ENCODE results near the gene TNN.
"Not testable (repeated sequence)": the region's sequence is repeated elsewhere in the genome, so short reads cannot be mapped to it uniquely, and the experiment has no call there.

TNN gene, protein sequence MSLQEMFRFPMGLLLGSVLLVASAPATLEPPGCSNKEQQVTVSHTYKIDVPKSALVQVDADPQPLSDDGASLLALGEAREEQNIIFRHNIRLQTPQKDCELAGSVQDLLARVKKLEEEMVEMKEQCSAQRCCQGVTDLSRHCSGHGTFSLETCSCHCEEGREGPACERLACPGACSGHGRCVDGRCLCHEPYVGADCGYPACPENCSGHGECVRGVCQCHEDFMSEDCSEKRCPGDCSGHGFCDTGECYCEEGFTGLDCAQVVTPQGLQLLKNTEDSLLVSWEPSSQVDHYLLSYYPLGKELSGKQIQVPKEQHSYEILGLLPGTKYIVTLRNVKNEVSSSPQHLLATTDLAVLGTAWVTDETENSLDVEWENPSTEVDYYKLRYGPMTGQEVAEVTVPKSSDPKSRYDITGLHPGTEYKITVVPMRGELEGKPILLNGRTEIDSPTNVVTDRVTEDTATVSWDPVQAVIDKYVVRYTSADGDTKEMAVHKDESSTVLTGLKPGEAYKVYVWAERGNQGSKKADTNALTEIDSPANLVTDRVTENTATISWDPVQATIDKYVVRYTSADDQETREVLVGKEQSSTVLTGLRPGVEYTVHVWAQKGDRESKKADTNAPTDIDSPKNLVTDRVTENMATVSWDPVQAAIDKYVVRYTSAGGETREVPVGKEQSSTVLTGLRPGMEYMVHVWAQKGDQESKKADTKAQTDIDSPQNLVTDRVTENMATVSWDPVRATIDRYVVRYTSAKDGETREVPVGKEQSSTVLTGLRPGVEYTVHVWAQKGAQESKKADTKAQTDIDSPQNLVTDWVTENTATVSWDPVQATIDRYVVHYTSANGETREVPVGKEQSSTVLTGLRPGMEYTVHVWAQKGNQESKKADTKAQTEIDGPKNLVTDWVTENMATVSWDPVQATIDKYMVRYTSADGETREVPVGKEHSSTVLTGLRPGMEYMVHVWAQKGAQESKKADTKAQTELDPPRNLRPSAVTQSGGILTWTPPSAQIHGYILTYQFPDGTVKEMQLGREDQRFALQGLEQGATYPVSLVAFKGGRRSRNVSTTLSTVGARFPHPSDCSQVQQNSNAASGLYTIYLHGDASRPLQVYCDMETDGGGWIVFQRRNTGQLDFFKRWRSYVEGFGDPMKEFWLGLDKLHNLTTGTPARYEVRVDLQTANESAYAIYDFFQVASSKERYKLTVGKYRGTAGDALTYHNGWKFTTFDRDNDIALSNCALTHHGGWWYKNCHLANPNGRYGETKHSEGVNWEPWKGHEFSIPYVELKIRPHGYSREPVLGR (N-terminal part only)

DNA sequence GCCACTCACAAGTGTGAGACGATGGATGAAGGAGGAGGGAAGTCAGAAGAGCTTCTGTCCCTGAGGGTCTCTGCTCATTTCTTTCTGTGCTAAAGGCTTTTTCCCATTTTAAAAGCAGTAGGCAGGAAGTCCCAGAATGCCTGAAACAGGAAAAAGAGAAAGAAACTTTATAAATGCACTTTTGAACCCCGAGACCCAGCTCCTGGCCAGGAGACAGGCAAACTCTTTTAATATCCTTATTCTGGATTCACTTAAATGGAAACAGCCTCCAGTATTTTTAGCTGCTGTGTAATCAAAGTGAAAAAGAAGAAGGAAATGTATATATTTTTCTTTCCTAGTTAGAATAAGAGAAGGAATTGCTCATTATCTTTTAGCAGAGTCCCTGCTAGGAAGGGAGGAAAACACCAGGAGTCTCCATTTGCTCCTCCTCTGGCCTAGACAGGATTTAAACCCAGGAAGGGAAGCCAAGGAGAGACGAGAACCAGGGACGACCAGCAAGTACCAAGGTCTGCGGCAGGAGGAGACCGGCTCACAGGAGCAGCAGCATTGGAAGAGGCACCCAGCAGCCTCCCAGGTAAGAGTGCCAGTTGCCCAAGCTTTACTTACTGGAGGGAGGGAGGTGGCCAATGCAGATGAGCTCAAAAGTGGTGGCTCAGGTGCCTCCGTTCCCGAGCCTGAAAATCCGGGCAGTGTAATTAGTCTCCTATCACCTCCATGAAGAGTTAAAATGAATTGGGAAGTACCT, at the start of gene TNN:
TNN (plus strand) TSS at position 472 of the 745 bp plus-strand sequence. CDS start 9,586 bp downstream, outside the sequence.
- ATAC-seq (replicated peaks; ENCODE audit: extremely low read depth, poor library complexity, severe bottlenecking) (no peak), DNase-seq (ENCODE audit: low spot score in 2 of 2) (no peak)
- Mint-ChIP-seq H3K9me3 (no peaks in the 10 kb centered on the region), H3K4me3 (no peak within 1 kb of the TSS), H3K27ac (ENCODE audit: low read depth) (no peak within 1 kb of the TSS), H3K36me3 (ENCODE audit: insufficient read depth) (no peaks in the 10 kb centered on the region), H3K27me3 (peaks cover 70% of the 10 kb centered on the region), H3K4me1 (peaks cover 5% of the 10 kb centered on the region)

DNA sequence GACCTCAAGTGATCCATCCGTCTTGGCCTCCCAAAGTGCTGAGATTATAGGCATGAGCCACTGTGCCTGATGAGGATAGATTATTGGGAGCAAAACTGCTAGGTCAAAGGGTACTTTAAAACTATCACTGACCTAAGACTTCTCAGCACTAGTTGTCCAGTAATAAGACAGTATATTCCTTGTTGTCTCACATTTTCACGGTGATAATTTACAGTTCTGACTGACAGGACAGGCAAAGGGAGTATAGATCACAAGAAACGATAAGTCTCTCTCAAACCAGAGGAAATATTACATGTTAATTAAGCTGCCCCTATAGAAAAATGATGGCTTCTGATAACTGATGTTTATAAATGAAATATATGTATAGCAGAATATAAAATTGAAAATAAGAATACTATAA, 48.1 kb upstream of the TNN start:
- no peak for DNase-seq (ENCODE audit: low spot score in 2 of 2)
- no peak overlapping the region for H3K27ac Mint-ChIP-seq (ENCODE audit: low read depth)
- no peak for ATAC-seq (replicated peaks; ENCODE audit: extremely low read depth, poor library complexity, severe bottlenecking)
- peaks cover 34% of the 10 kb centered on the region for H3K4me1 Mint-ChIP-seq
- H3K36me3 Mint-ChIP-seq (ENCODE audit: insufficient read depth): peaks cover 47% of the 10 kb centered on the region
- H3K4me3 Mint-ChIP-seq: no peak overlapping the region
- no peaks in the 10 kb centered on the region for H3K9me3 Mint-ChIP-seq
- H3K27me3 Mint-ChIP-seq: no peaks in the 10 kb centered on the region

DNA sequence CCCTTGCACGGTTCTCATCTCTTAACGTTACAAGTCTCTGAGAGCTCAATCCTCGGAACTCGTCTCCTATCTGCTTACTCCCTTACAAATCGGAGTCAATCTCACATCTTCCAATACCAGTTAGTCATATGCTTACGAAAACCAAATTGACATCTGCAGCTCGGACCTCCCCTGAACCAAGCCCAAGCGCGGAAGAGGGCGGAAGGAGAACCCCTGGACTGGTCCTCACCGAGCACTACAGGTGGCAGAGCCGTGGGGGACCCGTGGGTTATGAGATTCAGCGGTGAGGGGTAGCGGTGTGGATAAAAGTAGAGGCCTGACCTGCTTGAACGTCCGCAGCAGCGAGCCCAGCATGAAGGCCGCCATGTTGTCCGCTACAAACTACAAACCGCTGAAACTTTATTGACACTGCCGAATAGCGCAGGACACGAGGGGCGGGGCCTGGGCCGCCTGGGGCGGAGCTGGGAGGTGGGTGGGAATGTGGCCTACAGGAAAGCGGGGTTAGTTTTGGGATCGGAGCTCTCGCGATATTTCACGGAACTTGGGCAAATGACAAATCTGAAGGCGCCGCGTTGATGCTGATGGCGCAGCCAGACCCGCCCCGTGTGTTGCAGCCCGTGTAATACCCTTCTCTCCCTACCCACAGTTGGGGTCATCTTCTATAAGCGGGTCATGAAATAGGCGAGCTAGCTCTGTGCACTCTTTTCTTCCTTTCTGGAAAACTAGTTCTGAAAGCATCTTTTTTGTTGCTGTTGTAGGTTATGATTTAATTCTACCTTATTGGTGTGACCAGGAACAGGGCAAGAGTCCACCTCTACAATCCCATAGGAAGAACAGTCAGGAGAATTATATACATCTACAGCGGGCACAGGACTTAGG, 44.4 kb upstream of the TNN start, which contains the start of gene MRPS14:
MRPS14 (minus strand) TSS at position 383 of the 879 bp plus-strand sequence; CDS start at position 366, 17 bp downstream.
- peak within 1 kb of the TSS; percentile 90 for H3K27ac Mint-ChIP-seq (ENCODE audit: low read depth)
- no peaks in the 10 kb centered on the region for H3K27me3 Mint-ChIP-seq
- H3K4me3 Mint-ChIP-seq: peak within 1 kb of the TSS; percentile 84
- DNase-seq (ENCODE audit: low spot score in 2 of 2) (peak; percentile 96 to 97), ATAC-seq (replicated peaks; ENCODE audit: extremely low read depth, poor library complexity, severe bottlenecking) (peak; percentile 90)
- peaks cover 22% of the 10 kb centered on the region for H3K36me3 Mint-ChIP-seq (ENCODE audit: insufficient read depth)
- peaks cover 24% of the 10 kb centered on the region for H3K4me1 Mint-ChIP-seq
- no peaks in the 10 kb centered on the region for H3K9me3 Mint-ChIP-seq

DNA sequence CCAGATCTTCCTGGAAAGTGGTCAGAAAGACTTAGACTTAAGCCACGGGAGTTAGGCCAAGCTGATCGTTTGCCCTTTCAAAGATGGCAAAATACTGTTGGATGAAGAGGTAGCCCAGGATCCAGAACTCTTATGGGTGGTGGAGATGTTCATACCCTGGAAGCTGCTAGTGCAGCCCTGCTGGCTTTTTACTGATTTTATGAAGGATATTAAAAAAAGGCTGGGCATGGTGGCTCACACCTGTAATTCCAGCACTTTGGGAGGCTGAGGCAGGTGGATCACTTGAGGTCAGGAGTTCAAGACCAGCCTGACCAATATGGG, 43.8 kb upstream of the TNN start:
- peaks cover 20% of the 10 kb centered on the region for H3K36me3 Mint-ChIP-seq (ENCODE audit: insufficient read depth)
- not testable (repeated sequence) for DNase-seq (ENCODE audit: low spot score in 2 of 2); ATAC-seq (replicated peaks; ENCODE audit: extremely low read depth, poor library complexity, severe bottlenecking); H3K9me3 Mint-ChIP-seq; H3K27me3 Mint-ChIP-seq
- peaks cover 24% of the 10 kb centered on the region for H3K4me1 Mint-ChIP-seq
- peak overlapping the region; percentile 90 for H3K27ac Mint-ChIP-seq (ENCODE audit: low read depth)
- peak overlapping the region; percentile 84 for H3K4me3 Mint-ChIP-seq

DNA sequence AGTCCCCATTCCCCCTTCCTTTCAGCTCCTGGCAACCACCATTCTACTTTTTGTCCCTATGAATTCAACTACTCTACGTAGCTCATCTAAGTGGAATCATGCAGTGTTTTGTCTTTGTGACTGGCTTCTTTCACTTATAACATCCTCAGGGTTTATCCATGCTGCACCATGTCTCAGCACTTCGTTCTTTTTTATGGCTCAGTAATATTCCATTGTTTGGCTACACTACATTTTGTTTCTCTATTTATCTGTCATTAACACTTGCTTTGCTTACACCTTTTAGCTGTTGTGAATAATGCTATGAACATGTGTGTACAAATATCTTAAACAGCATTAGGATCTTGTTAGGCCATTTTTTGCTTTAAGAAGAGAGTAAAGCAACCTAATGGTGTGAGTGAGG, 42.9 kb upstream of the TNN start:
- Mint-ChIP-seq H3K36me3 (ENCODE audit: insufficient read depth) (peaks cover 29% of the 10 kb centered on the region), H3K27me3 (no peaks in the 10 kb centered on the region), H3K4me1 (peaks cover 31% of the 10 kb centered on the region), H3K27ac (ENCODE audit: low read depth) (peak overlapping the region; percentile 47), H3K4me3 (peak overlapping the region; percentile 57), H3K9me3 (no peaks in the 10 kb centered on the region)
- ATAC-seq (replicated peaks; ENCODE audit: extremely low read depth, poor library complexity, severe bottlenecking) (no peak), DNase-seq (ENCODE audit: low spot score in 2 of 2) (no peak)

DNA sequence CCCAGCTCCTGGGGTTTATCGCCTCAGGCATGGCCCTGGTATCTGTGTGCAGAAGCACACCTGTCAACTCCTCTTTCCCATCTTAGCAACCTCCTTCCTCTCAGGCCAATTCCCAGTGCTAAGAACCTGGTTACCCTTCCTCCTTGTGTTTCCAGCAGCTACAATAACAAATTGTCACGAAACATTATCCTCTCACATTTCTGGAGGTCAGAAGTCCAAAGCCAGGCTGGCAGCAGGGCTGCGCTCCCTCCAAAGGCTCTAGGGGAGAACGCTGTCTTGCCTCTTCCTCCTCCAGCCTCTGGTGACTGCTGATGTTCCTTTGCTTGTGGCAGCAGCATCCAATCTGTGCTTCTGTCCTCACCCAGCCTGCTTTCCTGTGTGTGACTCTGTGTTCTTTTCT, 33.7 kb upstream of the TNN start:
- Mint-ChIP-seq H3K27me3 (no peaks in the 10 kb centered on the region), H3K9me3 (no peaks in the 10 kb centered on the region), H3K36me3 (ENCODE audit: insufficient read depth) (peaks cover 8% of the 10 kb centered on the region), H3K4me1 (peaks cover 9% of the 10 kb centered on the region), H3K4me3 (no peak overlapping the region), H3K27ac (ENCODE audit: low read depth) (no peak overlapping the region)
- ATAC-seq (replicated peaks; ENCODE audit: extremely low read depth, poor library complexity, severe bottlenecking) (no peak), DNase-seq (ENCODE audit: low spot score in 2 of 2) (no peak)

DNA sequence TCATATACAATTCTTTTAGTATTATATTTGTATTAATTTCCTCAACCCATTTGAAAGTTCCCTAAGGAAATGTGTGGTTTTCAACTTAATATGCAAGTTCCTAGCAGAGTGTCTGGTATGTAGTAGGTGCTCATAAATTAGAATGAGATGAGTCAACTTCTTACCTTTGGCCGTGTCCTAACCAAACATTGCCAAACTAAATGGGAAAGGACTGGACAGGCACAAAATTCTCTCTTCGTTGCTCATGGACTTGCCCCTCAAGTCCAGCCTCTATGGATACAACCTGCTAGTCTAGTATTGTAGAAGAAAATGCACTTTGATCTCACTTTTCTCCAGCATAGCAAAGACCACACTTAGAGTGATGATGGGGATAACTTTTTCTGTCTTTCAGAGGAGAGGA, 32.9 kb upstream of the TNN start:
- DNase-seq (ENCODE audit: low spot score in 2 of 2): no peak
- Mint-ChIP-seq H3K27me3 (no peaks in the 10 kb centered on the region), H3K27ac (ENCODE audit: low read depth) (no peak overlapping the region), H3K4me3 (no peak overlapping the region), H3K9me3 (no peaks in the 10 kb centered on the region), H3K4me1 (peaks cover 2% of the 10 kb centered on the region), H3K36me3 (ENCODE audit: insufficient read depth) (no peaks in the 10 kb centered on the region)
- no peak for ATAC-seq (replicated peaks; ENCODE audit: extremely low read depth, poor library complexity, severe bottlenecking)

DNA sequence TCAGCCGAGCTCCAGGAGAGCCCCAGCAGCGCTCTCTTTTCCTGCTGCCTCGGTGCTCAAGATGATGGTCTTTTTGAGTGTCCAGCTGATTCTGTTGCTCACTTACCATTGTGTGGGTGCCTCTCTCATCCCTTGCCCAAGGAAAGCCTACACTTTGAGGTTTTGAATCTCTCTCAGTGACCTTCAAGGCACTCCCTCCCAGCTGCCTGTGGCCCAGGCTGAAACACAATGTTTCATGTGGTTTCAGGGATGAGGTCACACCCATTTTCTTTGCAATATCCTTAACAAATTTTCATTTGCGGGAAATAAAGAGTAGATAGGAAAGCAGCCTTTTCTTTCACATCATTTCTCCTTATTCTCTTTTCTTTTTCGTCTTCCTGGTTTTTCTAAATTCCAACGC, 31.8 kb upstream of the TNN start:
- Mint-ChIP-seq H3K4me3 (no peak overlapping the region), H3K27me3 (no peaks in the 10 kb centered on the region), H3K36me3 (ENCODE audit: insufficient read depth) (no peaks in the 10 kb centered on the region), H3K9me3 (no peaks in the 10 kb centered on the region), H3K27ac (ENCODE audit: low read depth) (no peak overlapping the region), H3K4me1 (no peaks in the 10 kb centered on the region)
- no peak for ATAC-seq (replicated peaks; ENCODE audit: extremely low read depth, poor library complexity, severe bottlenecking)
- no peak for DNase-seq (ENCODE audit: low spot score in 2 of 2)

DNA sequence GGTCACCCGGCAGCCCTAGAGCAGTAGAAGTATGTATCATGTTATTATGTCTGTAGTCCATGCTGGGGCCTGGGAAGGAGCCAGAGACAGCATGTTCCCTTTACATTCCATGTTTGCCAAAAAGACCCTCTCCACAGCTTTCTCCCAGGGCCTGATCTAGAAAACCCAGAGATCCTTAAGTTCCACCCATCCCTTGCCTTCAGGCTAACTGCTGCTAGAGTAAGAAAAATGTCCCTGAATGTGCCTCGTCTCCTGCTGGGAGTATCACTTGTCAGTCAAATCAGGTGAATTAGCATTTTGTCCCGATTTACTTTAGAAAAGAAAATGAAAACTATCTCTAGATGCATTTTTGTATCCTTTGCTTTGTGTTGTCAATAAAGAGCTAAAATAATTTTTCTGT, 31.2 kb upstream of the TNN start:
- Mint-ChIP-seq H3K4me1 (no peaks in the 10 kb centered on the region), H3K9me3 (no peaks in the 10 kb centered on the region)

DNA sequence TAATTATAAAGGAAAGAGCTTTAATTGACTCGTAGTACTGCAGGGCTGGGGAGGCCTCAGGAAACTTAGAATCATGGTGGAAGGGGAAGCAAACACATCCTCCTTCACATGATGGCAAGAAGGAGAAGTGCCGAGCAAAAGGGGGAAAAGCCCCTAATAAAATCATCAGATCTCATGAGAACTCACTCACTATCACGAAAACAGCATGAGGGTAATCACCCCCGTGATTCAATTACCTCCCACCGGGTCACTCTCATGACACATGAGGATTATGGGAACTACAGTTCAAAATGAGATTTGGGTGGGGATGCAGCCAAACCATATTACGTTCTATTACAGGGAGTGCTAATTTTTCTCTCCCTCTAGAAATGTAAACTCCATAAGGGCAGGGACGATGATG, 30.2 kb upstream of the TNN start:
- no peaks in the 10 kb centered on the region for H3K4me1 Mint-ChIP-seq
- H3K4me3 Mint-ChIP-seq: no peak overlapping the region
- H3K27ac Mint-ChIP-seq (ENCODE audit: low read depth): no peak overlapping the region
- DNase-seq (ENCODE audit: low spot score in 2 of 2): no peak
- no peaks in the 10 kb centered on the region for H3K9me3 Mint-ChIP-seq
- no peaks in the 10 kb centered on the region for H3K36me3 Mint-ChIP-seq (ENCODE audit: insufficient read depth)
- H3K27me3 Mint-ChIP-seq: no peaks in the 10 kb centered on the region
- ATAC-seq (replicated peaks; ENCODE audit: extremely low read depth, poor library complexity, severe bottlenecking): no peak

More for the DNA sequence above, 31.2 kb upstream of the TNN start:
- H3K27me3 Mint-ChIP-seq: no peaks in the 10 kb centered on the region
- DNase-seq (ENCODE audit: low spot score in 2 of 2): no peak
- H3K27ac Mint-ChIP-seq (ENCODE audit: low read depth): no peak overlapping the region
- no peak for ATAC-seq (replicated peaks; ENCODE audit: extremely low read depth, poor library complexity, severe bottlenecking)
- H3K36me3 Mint-ChIP-seq (ENCODE audit: insufficient read depth): no peaks in the 10 kb centered on the region
- no peak overlapping the region for H3K4me3 Mint-ChIP-seq

DNA sequence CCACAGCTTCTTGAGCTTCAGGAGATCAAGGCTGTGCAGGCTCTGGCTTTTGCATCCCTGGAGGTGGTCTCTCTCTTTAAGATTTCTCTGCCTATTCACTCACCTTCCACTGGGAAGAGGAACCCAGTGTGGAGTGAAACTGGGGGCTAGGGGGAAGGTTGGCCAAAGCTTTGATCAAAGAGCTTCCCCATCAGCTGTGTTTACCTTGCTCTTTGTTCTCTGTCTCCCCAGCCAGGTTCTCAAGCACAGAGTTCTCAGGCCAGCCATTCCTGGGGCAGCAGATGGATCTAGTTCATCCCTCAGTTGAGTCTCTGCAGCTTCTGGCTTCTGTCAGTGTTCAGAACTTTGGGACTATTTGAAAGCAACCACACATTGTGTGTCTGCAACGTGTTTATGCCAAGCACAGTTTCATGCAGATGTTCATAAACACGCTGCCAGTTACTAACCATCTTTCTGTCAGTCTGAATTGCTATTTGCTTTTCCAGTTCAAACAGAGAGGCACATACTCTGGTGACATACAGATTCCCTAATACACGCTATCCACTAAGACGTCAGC, 27.2 kb upstream of the TNN start:
- H3K9me3 Mint-ChIP-seq: no peaks in the 10 kb centered on the region
- H3K27me3 Mint-ChIP-seq: peaks cover 26% of the 10 kb centered on the region
- ATAC-seq (replicated peaks; ENCODE audit: extremely low read depth, poor library complexity, severe bottlenecking): no peak
- no peak for DNase-seq (ENCODE audit: low spot score in 2 of 2)
- H3K4me1 Mint-ChIP-seq: no peaks in the 10 kb centered on the region
- no peak overlapping the region for H3K4me3 Mint-ChIP-seq
- no peaks in the 10 kb centered on the region for H3K36me3 Mint-ChIP-seq (ENCODE audit: insufficient read depth)
- no peak overlapping the region for H3K27ac Mint-ChIP-seq (ENCODE audit: low read depth)
